SK-N-SH (cell line): ENCODE measurements around the gene FMNL2.

Source experiments
- CTCF ChIP-seq: fragments of 200-600 bp; sonication (generic); IDR thresholded peaks from 2 replicates; pipeline ENCODE4 v1.6.1; 2017; ENCODE audit warnings: antibody characterized with exemption, mild to moderate bottlenecking, moderate library complexity
- GABPA ChIP-seq: IDR thresholded peaks from 2 replicates; pipeline ENCODE4 v1.4.0; 2012; ENCODE audit warnings: low read depth, mild to moderate bottlenecking
- RAD21 ChIP-seq: IDR thresholded peaks from 2 replicates; pipeline ENCODE4 v1.6.1; 2012; ENCODE audit warnings: mild to moderate bottlenecking, low read length
- TCF12 ChIP-seq: IDR thresholded peaks from 2 replicates; pipeline ENCODE4 v1.4.0; 2012

GRCh38 chr2:152501666-152502065 lies 166.7 kb downstream of the FMNL2 start:
- TF ChIP-seq CTCF (no peak), RAD21 (no peak), TCF12 (no peak), GABPA (no peak)
